DMS153 (cell line): Measurements from ENCODE around the gene EFNB2.

Experiments used
- DNase-seq: peaks from one replicate; lab custom pipeline; 2025; lab: John Stamatoyannopoulos, UW

Gene EFNB2

GRCh38 chr13:106525865-106526264 is 9.6 kb downstream of the EFNB2 start:
- no peak for DNase-seq

- no peak for DNase-seq
These were observed 11.4 kb downstream of the EFNB2 start for GRCh38 chr13:106524108-106524507.

- no peak for DNase-seq
These were observed 11.9 kb downstream of the EFNB2 start for GRCh38 chr13:106523576-106523975.

GRCh38 chr13:106522898-106523525 is 12.4 kb downstream of the EFNB2 start:
- DNase-seq = no peak

GRCh38 chr13:106522112-106522705 is 13.3 kb downstream of the EFNB2 start:
- no peak for DNase-seq

- no peak for DNase-seq
These were observed 14.2 kb downstream of the EFNB2 start for GRCh38 chr13:106521095-106521799.

- no peak for DNase-seq
These were observed 15.0 kb downstream of the EFNB2 start for GRCh38 chr13:106520251-106521054.

- no peak for DNase-seq
These were observed 16.9 kb downstream of the EFNB2 start for GRCh38 chr13:106518512-106518911.

GRCh38 chr13:106517109-106517847 is 18.2 kb downstream of the EFNB2 start:
- no peak for DNase-seq

GRCh38 chr13:106515635-106516254 is 19.7 kb downstream of the EFNB2 start:
- DNase-seq = no peak

GRCh38 chr13:106514928-106515634 is 20.4 kb downstream of the EFNB2 start:
- no peak for DNase-seq

- DNase-seq = no peak
These were observed 22.2 kb downstream of the EFNB2 start for GRCh38 chr13:106513025-106513983.

GRCh38 chr13:106507560-106508274 is 27.7 kb downstream of the EFNB2 start:
- DNase-seq = no peak

- no peak for DNase-seq
These were observed 29.2 kb downstream of the EFNB2 start for GRCh38 chr13:106506286-106506685.

- no peak for DNase-seq
These were observed 29.7 kb downstream of the EFNB2 start for GRCh38 chr13:106505732-106506131.

GRCh38 chr13:106505295-106505694 is 30.2 kb downstream of the EFNB2 start:
- no peak for DNase-seq

GRCh38 chr13:106503730-106504453 is 31.6 kb downstream of the EFNB2 start:
- no peak for DNase-seq

GRCh38 chr13:106503272-106503671 is 32.2 kb downstream of the EFNB2 start:
- DNase-seq = no peak
